ENCODE measurements around the gene ST3GAL6. TPM values are rescaled to one million over a fixed set of nuclear protein-coding genes. Genes with fewer than 3 reads are reported as not detected.

The ST3GAL6 gene
- total and polyA plus RNA-seq, 2 of the 13 experiments (the other 11 are each of a cell fraction or from before 2014, with no cell fraction given), result 17.5 to 23.2 TPM

DNA sequence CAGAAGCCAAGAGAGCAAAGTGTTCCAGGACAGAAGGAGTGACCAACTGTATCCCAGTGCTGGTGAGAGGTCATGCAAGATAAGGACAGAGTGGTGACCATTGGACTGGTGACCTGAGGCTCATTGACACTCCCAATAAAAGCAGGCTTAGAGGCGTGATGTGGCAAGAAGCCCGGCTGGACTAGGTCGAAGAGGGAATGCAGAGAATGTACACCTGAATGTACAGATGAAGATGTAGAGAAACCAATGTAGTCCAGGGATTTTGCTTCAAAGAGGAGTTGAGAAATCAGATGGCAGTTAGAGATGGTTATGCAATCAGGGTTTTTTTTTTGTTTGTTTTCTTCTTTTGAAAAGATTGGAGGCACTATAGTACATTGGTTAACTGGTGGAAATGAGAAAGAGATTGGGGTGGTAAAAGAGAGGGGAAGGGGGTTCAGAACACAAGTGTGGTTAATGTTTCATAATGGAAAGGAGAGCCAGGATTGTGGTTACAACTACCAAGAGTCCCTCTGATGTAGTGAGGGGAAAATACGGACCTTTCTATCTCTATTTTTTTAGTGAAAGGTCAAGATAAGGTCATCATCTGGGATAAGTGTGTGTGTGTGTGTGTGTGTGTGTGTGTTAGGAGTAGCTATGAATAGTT, 23.3 kb downstream of the ST3GAL6 start (continued):
- TF ChIP-seq, protein P1, sequence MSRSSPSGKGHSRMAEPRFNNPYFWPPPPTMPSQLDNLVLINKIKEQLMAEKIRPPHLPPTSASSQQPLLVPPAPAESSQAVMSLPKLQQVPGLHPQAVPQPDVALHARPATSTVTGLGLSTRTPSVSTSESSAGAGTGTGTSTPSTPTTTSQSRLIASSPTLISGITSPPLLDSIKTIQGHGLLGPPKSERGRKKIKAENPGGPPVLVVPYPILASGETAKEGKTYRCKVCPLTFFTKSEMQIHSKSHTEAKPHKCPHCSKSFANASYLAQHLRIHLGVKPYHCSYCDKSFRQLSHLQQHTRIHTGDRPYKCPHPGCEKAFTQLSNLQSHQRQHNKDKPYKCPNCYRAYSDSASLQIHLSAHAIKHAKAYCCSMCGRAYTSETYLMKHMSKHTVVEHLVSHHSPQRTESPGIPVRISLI (CRISPR knock-in tag; IDR thresholded peaks at IDR 0.05; ENCODE audit: borderline replicate concordance), result peak; percentile 97
- no peak for TF ChIP-seq ZNF234 (CRISPR knock-in tag; conservative IDR thresholded peaks at IDR 0.05)
- TF ChIP-seq, protein P2, sequence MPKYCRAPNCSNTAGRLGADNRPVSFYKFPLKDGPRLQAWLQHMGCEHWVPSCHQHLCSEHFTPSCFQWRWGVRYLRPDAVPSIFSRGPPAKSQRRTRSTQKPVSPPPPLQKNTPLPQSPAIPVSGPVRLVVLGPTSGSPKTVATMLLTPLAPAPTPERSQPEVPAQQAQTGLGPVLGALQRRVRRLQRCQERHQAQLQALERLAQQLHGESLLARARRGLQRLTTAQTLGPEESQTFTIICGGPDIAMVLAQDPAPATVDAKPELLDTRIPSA (CRISPR knock-in tag; IDR thresholded peaks at IDR 0.05; ENCODE audit: borderline replicate concordance), result no peak
- peak; percentile 78; the same call in 1 of the 2 replicates for TF ChIP-seq ZKSCAN5 (CRISPR knock-in tag; IDR thresholded peaks at IDR 0.05)
- no peak for TF ChIP-seq TSC22D2 (CRISPR knock-in tag; IDR thresholded peaks at IDR 0.05; ENCODE audit: borderline replicate concordance)
- TF ChIP-seq, protein P3, sequence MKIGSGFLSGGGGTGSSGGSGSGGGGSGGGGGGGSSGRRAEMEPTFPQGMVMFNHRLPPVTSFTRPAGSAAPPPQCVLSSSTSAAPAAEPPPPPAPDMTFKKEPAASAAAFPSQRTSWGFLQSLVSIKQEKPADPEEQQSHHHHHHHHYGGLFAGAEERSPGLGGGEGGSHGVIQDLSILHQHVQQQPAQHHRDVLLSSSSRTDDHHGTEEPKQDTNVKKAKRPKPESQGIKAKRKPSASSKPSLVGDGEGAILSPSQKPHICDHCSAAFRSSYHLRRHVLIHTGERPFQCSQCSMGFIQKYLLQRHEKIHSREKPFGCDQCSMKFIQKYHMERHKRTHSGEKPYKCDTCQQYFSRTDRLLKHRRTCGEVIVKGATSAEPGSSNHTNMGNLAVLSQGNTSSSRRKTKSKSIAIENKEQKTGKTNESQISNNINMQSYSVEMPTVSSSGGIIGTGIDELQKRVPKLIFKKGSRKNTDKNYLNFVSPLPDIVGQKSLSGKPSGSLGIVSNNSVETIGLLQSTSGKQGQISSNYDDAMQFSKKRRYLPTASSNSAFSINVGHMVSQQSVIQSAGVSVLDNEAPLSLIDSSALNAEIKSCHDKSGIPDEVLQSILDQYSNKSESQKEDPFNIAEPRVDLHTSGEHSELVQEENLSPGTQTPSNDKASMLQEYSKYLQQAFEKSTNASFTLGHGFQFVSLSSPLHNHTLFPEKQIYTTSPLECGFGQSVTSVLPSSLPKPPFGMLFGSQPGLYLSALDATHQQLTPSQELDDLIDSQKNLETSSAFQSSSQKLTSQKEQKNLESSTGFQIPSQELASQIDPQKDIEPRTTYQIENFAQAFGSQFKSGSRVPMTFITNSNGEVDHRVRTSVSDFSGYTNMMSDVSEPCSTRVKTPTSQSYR (CRISPR knock-in tag; IDR thresholded peaks at IDR 0.05; ENCODE audit: borderline replicate concordance), result no peak
- TF ChIP-seq ZNF879 (CRISPR knock-in tag; IDR thresholded peaks at IDR 0.05), result no peak
- no peak for TF ChIP-seq HOXD1 (CRISPR knock-in tag; IDR thresholded peaks at IDR 0.05)
- no peak for TF ChIP-seq ZNF20 (CRISPR knock-in tag; IDR thresholded peaks at IDR 0.05)
- TF ChIP-seq SMARCC2 (IDR thresholded peaks at IDR 0.05), result no peak
- TF ChIP-seq RXRB (CRISPR knock-in tag; IDR thresholded peaks at IDR 0.05; ENCODE audit: borderline replicate concordance), result peak; percentile 77
- TF ChIP-seq ZNF777 (CRISPR knock-in tag; IDR thresholded peaks at IDR 0.05), result no peak
- TF ChIP-seq PCBP2 (optimal IDR thresholded peaks at IDR 0.05; ENCODE audit: low read depth, low read length, poor library complexity, severe bottlenecking), result no peak
- TF ChIP-seq ZNF607 (CRISPR knock-in tag; IDR thresholded peaks at IDR 0.05; ENCODE audit: borderline replicate concordance), result no peak
- TF ChIP-seq, protein P4, sequence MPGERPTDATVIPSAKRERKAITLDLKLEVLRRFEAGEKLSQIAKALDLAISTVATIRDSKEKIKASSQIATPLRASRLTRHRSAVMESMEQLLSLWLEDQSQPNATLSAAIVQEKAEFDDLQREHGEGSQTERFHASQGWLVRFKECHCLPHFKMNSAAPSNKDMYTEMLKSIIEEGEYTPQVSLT (CRISPR knock-in tag; IDR thresholded peaks at IDR 0.05; ENCODE audit: borderline replicate concordance, low read depth), result no peak
- TF ChIP-seq, protein P5, sequence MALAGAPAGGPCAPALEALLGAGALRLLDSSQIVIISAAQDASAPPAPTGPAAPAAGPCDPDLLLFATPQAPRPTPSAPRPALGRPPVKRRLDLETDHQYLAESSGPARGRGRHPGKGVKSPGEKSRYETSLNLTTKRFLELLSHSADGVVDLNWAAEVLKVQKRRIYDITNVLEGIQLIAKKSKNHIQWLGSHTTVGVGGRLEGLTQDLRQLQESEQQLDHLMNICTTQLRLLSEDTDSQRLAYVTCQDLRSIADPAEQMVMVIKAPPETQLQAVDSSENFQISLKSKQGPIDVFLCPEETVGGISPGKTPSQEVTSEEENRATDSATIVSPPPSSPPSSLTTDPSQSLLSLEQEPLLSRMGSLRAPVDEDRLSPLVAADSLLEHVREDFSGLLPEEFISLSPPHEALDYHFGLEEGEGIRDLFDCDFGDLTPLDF (CRISPR knock-in tag; IDR thresholded peaks at IDR 0.05), result no peak
- no peak for TF ChIP-seq MED13 (CRISPR knock-in tag; IDR thresholded peaks at IDR 0.05)
- TF ChIP-seq, protein P6, sequence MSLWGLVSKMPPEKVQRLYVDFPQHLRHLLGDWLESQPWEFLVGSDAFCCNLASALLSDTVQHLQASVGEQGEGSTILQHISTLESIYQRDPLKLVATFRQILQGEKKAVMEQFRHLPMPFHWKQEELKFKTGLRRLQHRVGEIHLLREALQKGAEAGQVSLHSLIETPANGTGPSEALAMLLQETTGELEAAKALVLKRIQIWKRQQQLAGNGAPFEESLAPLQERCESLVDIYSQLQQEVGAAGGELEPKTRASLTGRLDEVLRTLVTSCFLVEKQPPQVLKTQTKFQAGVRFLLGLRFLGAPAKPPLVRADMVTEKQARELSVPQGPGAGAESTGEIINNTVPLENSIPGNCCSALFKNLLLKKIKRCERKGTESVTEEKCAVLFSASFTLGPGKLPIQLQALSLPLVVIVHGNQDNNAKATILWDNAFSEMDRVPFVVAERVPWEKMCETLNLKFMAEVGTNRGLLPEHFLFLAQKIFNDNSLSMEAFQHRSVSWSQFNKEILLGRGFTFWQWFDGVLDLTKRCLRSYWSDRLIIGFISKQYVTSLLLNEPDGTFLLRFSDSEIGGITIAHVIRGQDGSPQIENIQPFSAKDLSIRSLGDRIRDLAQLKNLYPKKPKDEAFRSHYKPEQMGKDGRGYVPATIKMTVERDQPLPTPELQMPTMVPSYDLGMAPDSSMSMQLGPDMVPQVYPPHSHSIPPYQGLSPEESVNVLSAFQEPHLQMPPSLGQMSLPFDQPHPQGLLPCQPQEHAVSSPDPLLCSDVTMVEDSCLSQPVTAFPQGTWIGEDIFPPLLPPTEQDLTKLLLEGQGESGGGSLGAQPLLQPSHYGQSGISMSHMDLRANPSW (CRISPR knock-in tag; IDR thresholded peaks at IDR 0.05; ENCODE audit: borderline replicate concordance), result no peak
- TF ChIP-seq ZNF383 (CRISPR knock-in tag; IDR thresholded peaks at IDR 0.05; ENCODE audit: borderline replicate concordance), result no peak
